Measurements from ENCODE around the gene RNF8. TPM values are rescaled to one million over a fixed set of nuclear protein-coding genes. Genes with fewer than 3 reads are reported as not detected.
A peak's percentile ranks its signal among the peaks of the same experiment; 100 is the strongest.
"Not testable (repeated sequence)": the region's sequence is repeated elsewhere in the genome, so short reads cannot be mapped to it uniquely, and the experiment has no call there.

The RNF8 gene
- total RNA-seq, 1 donor = 8.8 TPM

DNA sequence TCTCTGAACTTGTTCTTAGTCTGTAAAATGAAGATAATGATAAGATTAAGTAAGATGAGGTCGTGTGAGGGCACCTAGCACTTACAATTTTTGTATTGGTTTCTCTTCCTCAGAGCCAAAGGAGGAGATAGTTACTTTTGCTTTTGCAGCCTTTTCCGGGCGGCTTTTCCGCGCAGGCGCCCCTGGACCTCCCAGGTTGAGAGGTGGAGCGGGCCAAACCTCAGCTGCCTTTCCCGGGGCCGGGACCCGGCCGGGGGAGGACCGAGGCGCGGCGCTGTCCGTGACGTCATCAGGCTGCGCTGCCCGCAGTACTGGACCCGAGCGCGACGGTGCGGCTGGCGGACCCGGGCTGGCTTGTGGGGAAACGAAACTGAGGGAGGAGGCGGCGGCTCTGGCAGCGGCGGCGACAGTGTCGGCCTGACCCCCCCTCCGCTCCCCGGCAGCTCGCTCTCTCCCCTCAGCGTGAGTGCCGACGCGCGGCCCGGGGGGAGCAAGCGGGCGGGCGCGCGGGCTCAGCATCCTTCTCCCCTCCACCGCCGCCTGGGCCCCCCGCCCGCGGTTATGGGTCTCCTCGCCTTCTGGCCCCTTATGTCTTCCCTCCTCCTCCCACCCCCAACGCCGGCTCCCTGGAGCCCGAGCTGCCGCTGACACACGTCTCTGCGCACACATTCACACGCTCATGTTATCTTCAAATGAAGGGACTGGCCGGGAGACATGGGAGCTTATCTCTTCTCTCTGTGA, 79.3 kb downstream of the RNF8 start, which contains the start of gene CMTR1:
Gene CMTR1, plus strand, starts transcription at position 306 of the 741 bp plus-strand sequence. CDS start 2,409 bp downstream, outside the sequence.
- Histone ChIP-seq H3K9me3 (ENCODE audit: low read depth, low read length) (no peaks in the 10 kb centered on the region), H3K27me3 (ENCODE audit: insufficient read depth, low read length) (peaks cover 7% of the 10 kb centered on the region), H3K4me3 (ENCODE audit: low read length) (peak within 1 kb of the TSS; percentile 60), H3K4me1 (ENCODE audit: insufficient read depth, low read length) (peaks cover 25% of the 10 kb centered on the region)

DNA sequence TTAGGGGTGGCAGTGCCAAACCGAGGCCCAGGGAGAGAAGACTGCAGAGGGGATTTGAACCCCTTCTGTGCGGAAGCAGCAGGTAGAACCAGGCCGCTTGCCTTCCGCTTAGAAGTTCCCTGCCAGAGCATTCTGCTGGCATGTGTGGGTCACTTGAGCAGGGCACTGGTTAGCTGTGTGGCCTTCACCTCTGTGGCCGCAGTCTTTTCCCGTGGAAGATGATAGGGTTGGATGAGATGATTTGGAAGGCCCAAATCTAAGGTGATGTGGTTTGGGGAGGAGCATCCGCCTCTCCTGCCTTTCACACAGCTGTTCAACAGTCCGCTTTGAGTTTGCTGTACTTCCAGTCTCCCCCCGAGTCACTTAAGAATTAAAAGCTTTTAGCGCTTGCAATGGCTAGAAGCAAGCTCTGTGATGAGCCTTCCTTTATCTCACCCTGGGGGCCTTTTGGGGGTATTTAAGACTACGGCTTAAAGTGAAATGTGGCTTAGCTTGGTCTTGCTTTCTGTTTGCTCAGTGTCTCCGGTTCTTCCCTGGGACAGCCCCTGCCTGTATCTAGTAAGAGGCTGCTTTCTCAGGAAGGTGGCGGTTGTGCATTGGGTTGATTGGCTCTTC, 80.0 kb downstream of the RNF8 start:
- no peaks in the 10 kb centered on the region for H3K9me3 ChIP-seq (ENCODE audit: low read depth, low read length)
- peak overlapping the region; percentile 60 for H3K4me3 ChIP-seq (ENCODE audit: low read length)
- peaks cover 25% of the 10 kb centered on the region for H3K4me1 ChIP-seq (ENCODE audit: insufficient read depth, low read length)
- peaks cover 4% of the 10 kb centered on the region for H3K27me3 ChIP-seq (ENCODE audit: insufficient read depth, low read length)

DNA sequence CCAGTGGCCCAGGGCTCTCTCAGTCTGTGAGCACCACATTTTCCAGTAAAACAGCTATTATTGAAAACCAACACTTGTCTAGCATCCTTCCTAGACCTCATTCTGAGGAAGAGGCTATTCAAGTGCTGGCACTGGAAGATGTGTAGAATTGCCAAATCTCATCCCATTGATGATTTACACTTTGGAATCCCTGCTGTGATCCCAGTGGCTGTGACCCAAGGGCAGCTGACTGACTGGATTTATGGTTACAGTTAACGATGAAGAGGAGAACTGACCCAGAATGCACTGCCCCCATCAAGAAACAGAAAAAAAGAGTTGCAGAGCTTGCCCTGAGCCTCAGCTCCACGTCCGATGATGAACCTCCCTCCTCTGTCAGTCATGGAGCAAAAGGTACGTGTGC, 81.6 kb downstream of the RNF8 start:
- H3K4me3 ChIP-seq (ENCODE audit: low read length) = no peak overlapping the region
- H3K27me3 ChIP-seq (ENCODE audit: insufficient read depth, low read length) = no peaks in the 10 kb centered on the region
- H3K9me3 ChIP-seq (ENCODE audit: low read depth, low read length) = no peaks in the 10 kb centered on the region
- peaks cover 25% of the 10 kb centered on the region for H3K4me1 ChIP-seq (ENCODE audit: insufficient read depth, low read length)

DNA sequence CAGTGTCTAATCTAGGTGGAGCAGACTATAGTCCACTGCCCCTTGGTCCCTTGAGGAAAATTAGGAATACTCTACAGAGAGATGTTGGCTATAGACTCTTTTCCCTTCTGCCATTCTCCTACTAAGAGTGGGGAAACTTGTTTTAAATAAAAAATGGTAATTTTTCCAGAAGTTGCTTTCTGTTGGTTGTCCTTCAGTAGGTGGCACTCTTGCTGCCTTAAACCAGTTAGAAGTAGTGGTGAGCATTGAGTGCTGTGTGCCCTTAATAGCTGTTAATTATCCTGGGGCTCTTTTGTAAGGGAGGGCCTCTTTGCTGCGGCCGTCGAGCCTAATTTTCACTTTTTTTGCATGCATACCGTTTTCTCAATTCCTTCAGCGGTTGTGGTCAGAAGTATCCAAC, 82.0 kb downstream of the RNF8 start:
- Histone ChIP-seq H3K9me3 (ENCODE audit: low read depth, low read length) (no peaks in the 10 kb centered on the region), H3K4me3 (ENCODE audit: low read length) (no peak overlapping the region), H3K27me3 (ENCODE audit: insufficient read depth, low read length) (no peaks in the 10 kb centered on the region), H3K4me1 (ENCODE audit: insufficient read depth, low read length) (peaks cover 26% of the 10 kb centered on the region)

DNA sequence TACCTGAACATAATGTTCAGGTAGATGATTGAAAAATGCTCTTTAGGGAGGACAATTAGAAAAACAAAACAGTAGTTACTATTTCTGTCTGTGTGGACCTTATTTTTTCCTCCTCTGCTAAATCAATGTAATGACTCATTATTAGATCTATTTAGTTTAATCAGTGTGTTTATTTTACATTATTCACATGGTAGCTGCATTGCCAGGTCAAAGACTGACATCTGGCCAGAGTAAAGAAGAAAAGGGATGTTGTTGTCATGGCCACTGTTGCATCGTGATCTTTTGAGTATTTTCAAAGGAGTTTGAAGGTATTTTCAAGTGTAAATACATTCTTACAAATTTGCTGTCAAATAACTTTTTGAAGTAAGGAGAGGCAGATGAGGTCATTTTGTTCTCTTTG, 85.1 kb downstream of the RNF8 start:
- no peaks in the 10 kb centered on the region for H3K27me3 ChIP-seq (ENCODE audit: insufficient read depth, low read length)

DNA sequence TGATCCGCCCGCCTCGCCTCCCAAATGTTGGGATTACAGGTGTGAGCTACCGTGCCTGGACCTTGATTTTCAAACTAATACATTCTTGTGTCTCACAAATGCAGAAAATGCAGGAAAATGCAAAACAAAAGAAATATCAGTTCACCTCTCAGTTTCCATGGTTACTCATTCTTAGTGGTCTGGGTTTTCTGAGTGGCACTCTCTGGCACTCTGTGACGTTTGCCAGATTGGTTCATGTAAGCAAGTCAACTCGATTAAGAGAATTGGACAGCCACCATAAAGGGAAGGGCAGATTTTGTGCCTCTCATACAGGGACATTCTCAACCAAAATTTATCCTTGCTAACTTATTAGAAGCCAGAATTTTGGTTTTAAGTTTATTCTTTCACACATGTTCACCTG, 87.9 kb downstream of the RNF8 start:
- Histone ChIP-seq H3K9me3 (ENCODE audit: low read depth, low read length) (no peaks in the 10 kb centered on the region), H3K27me3 (ENCODE audit: insufficient read depth, low read length) (no peaks in the 10 kb centered on the region), H3K4me1 (ENCODE audit: insufficient read depth, low read length) (peaks cover 13% of the 10 kb centered on the region)

More for the DNA sequence above, 85.1 kb downstream of the RNF8 start:
- H3K4me1 ChIP-seq (ENCODE audit: insufficient read depth, low read length) = peaks cover 29% of the 10 kb centered on the region
- no peaks in the 10 kb centered on the region for H3K9me3 ChIP-seq (ENCODE audit: low read depth, low read length)
- H3K4me3 ChIP-seq (ENCODE audit: low read length) = no peak overlapping the region

DNA sequence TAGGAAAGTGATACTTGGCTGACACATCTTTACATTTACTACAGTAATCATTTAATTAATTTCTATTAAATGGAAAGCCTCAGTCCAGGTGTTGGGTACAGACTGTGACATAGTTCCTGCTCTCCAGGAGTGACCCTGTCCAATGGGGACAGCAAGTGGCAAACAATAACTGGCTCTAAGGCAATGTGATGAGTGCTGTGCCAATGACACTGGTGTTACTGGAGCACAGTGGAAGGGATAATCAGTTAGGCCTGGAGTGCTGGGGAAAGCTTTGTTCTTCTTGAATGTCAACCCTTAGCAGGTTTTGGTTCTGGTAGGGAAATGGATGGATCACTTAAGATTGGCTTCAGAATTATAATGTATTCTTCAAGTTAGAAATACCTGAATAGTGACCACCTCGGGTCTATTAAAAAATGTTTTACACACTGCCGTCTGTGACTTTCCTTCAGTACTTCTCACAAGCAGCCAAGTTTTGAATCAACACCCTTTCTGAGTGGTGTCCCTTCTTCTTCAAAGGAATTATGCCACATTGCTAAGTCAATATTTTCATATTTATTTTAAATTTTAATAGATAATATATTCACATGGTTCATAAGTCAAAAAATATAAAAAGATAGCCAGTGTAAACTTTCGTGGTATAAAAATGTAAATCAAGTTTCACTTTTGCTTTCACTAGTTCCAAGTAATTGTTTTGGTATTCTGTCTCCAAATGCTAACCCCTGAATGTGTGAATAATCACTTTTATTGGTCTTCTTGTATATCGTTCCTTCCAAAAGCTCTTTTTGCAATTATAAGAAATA, 88.8 kb downstream of the RNF8 start:
- Histone ChIP-seq H3K27me3 (ENCODE audit: insufficient read depth, low read length) (no peaks in the 10 kb centered on the region), H3K4me3 (ENCODE audit: low read length) (no peak overlapping the region), H3K4me1 (ENCODE audit: insufficient read depth, low read length) (peaks cover 13% of the 10 kb centered on the region), H3K9me3 (ENCODE audit: low read depth, low read length) (no peaks in the 10 kb centered on the region)

More for the DNA sequence above, 87.9 kb downstream of the RNF8 start:
- H3K4me3 ChIP-seq (ENCODE audit: low read length) = no peak overlapping the region

DNA sequence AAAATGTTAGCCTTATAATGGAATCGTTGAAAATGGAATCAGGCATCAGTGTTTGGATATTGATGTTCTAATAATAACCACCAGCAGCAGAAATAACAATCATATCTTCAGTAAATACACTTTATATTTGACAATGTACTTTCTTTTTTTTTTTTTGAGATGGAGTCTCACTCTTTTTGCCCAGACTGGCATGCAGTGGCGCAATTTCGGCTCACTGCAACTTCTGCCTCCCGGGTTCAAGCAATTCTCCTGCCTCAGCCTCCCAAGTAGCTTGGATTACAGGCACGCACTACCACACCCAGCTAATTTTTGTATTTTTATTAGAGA, 89.4 kb downstream of the RNF8 start:
- H3K4me3 ChIP-seq (ENCODE audit: low read length); H3K9me3 ChIP-seq (ENCODE audit: low read depth, low read length); H3K27me3 ChIP-seq (ENCODE audit: insufficient read depth, low read length): not testable (repeated sequence)
- H3K4me1 ChIP-seq (ENCODE audit: insufficient read depth, low read length) = peaks cover 13% of the 10 kb centered on the region

Other genes starting within 250 kb of the RNF8 start
- gene PIM1, start 183.8 kb upstream of the RNF8 start, total RNA-seq = 107 TPM
- 5.9 TPM for gene TBC1D22B, start 96.2 kb upstream of the RNF8 start, total RNA-seq
- 1.6 TPM for gene TMEM217, start 95.8 kb upstream of the RNF8 start, total RNA-seq
- 40.9 TPM for gene CMTR1, start 79.2 kb downstream of the RNF8 start, total RNA-seq
- 4.2 TPM for gene CCDC167, start 145.9 kb downstream of the RNF8 start, total RNA-seq

Measured in mononuclear cell (primary cell).